ENCODE measurements around the gene NXF1.
"Not testable (repeated sequence)": the region's sequence is repeated elsewhere in the genome, so short reads cannot be mapped to it uniquely, and the experiment has no call there.

NXF1 gene

GRCh38 chr11:62782753-62783152, 22.5 kb downstream of the NXF1 start:
- no peak for DNase-seq

- DNase-seq: no peak
Observed at GRCh38 chr11:62778441-62778840, 26.8 kb downstream of the NXF1 start.

GRCh38 chr11:62777389-62777788, 27.9 kb downstream of the NXF1 start:
- DNase-seq: no peak

GRCh38 chr11:62775646-62776045, 29.6 kb downstream of the NXF1 start:
- DNase-seq: no peak

GRCh38 chr11:62774407-62774806, 30.8 kb downstream of the NXF1 start:
- DNase-seq: no peak

GRCh38 chr11:62771144-62772021, 33.9 kb downstream of the NXF1 start, which contains the start of gene TAF6L:
Gene TAF6L, plus strand, starts transcription at chr11:62771396. Its CDS starts 4,388 bp downstream, at chr11:62775784.
- peak; percentile 91 for DNase-seq

GRCh38 chr11:62770778-62771143, 34.5 kb downstream of the NXF1 start:
- no peak for DNase-seq

- not testable (repeated sequence) for DNase-seq
Observed at GRCh38 chr11:62760867-62761227, 44.4 kb downstream of the NXF1 start.

- no peak for DNase-seq
Observed at GRCh38 chr11:62757846-62758788, 47.1 kb downstream of the NXF1 start.

- no peak for DNase-seq
Observed at GRCh38 chr11:62755086-62755615, 50.1 kb downstream of the NXF1 start.

GRCh38 chr11:62753736-62754603, 51.3 kb downstream of the NXF1 start, which contains the start of gene ZBTB3:
Gene ZBTB3, minus strand, starts transcription at chr11:62754160. Its CDS starts 496 bp downstream, at chr11:62753664.
- DNase-seq: peak; percentile 97

GRCh38 chr11:62752994-62753735, 52.1 kb downstream of the NXF1 start:
- no peak for DNase-seq

GRCh38 chr11:62752177-62752785, 53.0 kb downstream of the NXF1 start:
- no peak for DNase-seq

- DNase-seq: not testable (repeated sequence)
Observed at GRCh38 chr11:62749931-62750330, 55.3 kb downstream of the NXF1 start.

- DNase-seq: no peak
Observed at GRCh38 chr11:62747475-62748160, 57.6 kb downstream of the NXF1 start.
